GM12878 (cell line): ENCODE measurements around the gene PIK3R5. TPM values are rescaled to one million over a fixed set of nuclear protein-coding genes. Genes with fewer than 3 reads are reported as not detected.

Experiments
- ATAC-seq: fragments of 200-7000 bp; cut with Tn5 transposase; 3 replicates; pipeline ENCODE4 v1.9.1; 2020; ENCODE audit warnings: mild to moderate bottlenecking, moderate library complexity
- BruUV-seq: library from RNA; stranded (reverse); fragments of 400-500 nt; replicated peaks from 2 replicates; lab custom pipeline; 2021; lab: Mats Ljungman, UMichigan
- CTCF ChIA-PET: fragments of 300-600 bp; sonication (Branson Sonifier 250); formaldehyde crosslinking; extraction: SDS; loops from one replicate; lab custom pipeline; 2021; ENCODE audit warnings: inconsistent platforms; lab: Yijun Ruan, JAX
- POLR2A ChIA-PET: fragments of 350-600 bp; formaldehyde crosslinking; extraction: SDS; loops from one replicate; lab custom pipeline; 2021; ENCODE audit warnings: inconsistent platforms; lab: Charles Lee
- RAD21 ChIA-PET: fragments of 300-600 bp; sonication (Branson Sonifier 250); formaldehyde crosslinking; loops from one replicate; lab custom pipeline; 2023; ENCODE audit warnings: antibody characterized with exemption; ENCODE audit not compliant: unreplicated experiment; lab: Charles Lee
- SMC1A ChIA-PET: fragments of 300-600 bp; sonication (Branson Sonifier 250); formaldehyde crosslinking; loops from one replicate; lab custom pipeline; 2023; ENCODE audit not compliant: unreplicated experiment, uncharacterized antibody; lab: Charles Lee
- DNase-seq: peaks from one replicate; pipeline ENCODE4 v3.0.0-alpha.2; 2011; ENCODE audit warnings: low read depth, low spot score
- FAIRE-seq: peaks from 3 replicates; lab custom pipeline; 2011; peaks lifted over from hg19 to GRCh38; lab: Jason Lieb, UNC
- H2AFZ ChIP-seq: 2 replicates; pipeline ENCODE4 v1.6.0; 2011; ENCODE audit warnings: low read depth, low read length, control low read depth; ENCODE audit not compliant: control insufficient read depth
- H3K27ac ChIP-seq: 2 replicates; pipeline ENCODE4 v1.5.1; 2011; ENCODE audit warnings: control low read depth; ENCODE audit not compliant: control insufficient read depth, insufficient read depth
- H3K27me3 ChIP-seq, 2 experiments: replicated peaks in 1 of 2; 2 replicates each; pipeline versions ENCODE4 v1.6.0 to v1.6.1; 2011; ENCODE audit warnings: low read length in 1 of 2; ENCODE audit not compliant: control insufficient read depth in 2 of 2, insufficient read depth in 2 of 2
- H3K36me3 ChIP-seq, 2 experiments: 2 replicates each; pipeline ENCODE4 v1.5.1; 2011; ENCODE audit warnings: low read length in 1 of 2; ENCODE audit not compliant: control insufficient read depth in 2 of 2, insufficient read depth in 2 of 2
- H3K4me1 ChIP-seq: 2 replicates; pipeline ENCODE4 v1.6.1; 2011; ENCODE audit warnings: mild to moderate bottlenecking, low read length, moderate library complexity, mixed read lengths; ENCODE audit not compliant: control insufficient read depth, insufficient read depth
- H3K4me2 ChIP-seq: 2 replicates; pipeline ENCODE4 v1.6.0; 2011; ENCODE audit warnings: control low read depth; ENCODE audit not compliant: control insufficient read depth, insufficient read depth
- H3K4me3 ChIP-seq: fragments of 200-600 bp; sonication (generic); 2 replicates; pipeline ENCODE4 v1.5.1; 2016
- H3K79me2 ChIP-seq: 2 replicates; pipeline ENCODE4 v1.6.0; 2011; ENCODE audit warnings: low read length; ENCODE audit not compliant: control insufficient read depth, insufficient read depth
- H3K9ac ChIP-seq: 2 replicates; pipeline ENCODE4 v1.8.0; 2011; ENCODE audit warnings: low read length, control low read depth, mixed read lengths; ENCODE audit not compliant: control insufficient read depth, insufficient read depth
- H3K9me3 ChIP-seq: replicated peaks from 3 replicates; pipeline ENCODE4 v1.5.1; 2011; ENCODE audit warnings: mild to moderate bottlenecking, low read length; ENCODE audit not compliant: control insufficient read depth, insufficient read depth
- H4K20me1 ChIP-seq: 2 replicates; pipeline ENCODE4 v1.6.0; 2011; ENCODE audit not compliant: control insufficient read depth, insufficient read depth
- ATF7 ChIP-seq: fragments of 450-650 bp; IDR thresholded peaks from 2 replicates; pipeline ENCODE4 v1.6.1; 2016; ENCODE audit warnings: low read depth, mild to moderate bottlenecking
- CEBPB ChIP-seq, 2 experiments: fragments of 150-350 bp in 1 of 2; IDR thresholded peaks; 2 replicates each; pipeline ENCODE4 v1.6.1; 2012 to 2014; ENCODE audit warnings: low read depth in 2 of 2, low read length in 2 of 2, borderline replicate concordance in 1 of 2, inconsistent platforms in 1 of 2
- MTA3 ChIP-seq: IDR thresholded peaks from 2 replicates; pipeline ENCODE4 v1.6.1; 2012; ENCODE audit warnings: low read length, inconsistent platforms, borderline replicate concordance
- NR2C2 ChIP-seq: IDR thresholded peaks from 2 replicates; pipeline ENCODE4 v1.6.1; 2011; ENCODE audit warnings: borderline replicate concordance, low read depth; ENCODE audit not compliant: control insufficient read depth, insufficient read length
- PBX3 ChIP-seq: IDR thresholded peaks from 2 replicates; pipeline ENCODE4 v1.6.1; 2011; ENCODE audit warnings: mild to moderate bottlenecking, low read depth, low read length, moderate library complexity; ENCODE audit not compliant: insufficient replicate concordance
- POLR2AphosphoS5 ChIP-seq: IDR thresholded peaks from 2 replicates; pipeline ENCODE4 v1.6.1; 2011; ENCODE audit warnings: mild to moderate bottlenecking, low read length, inconsistent platforms
- SIN3A ChIP-seq: IDR thresholded peaks from 2 replicates; pipeline ENCODE4 v1.6.1; 2012; ENCODE audit warnings: low read depth, low read length, improper control_type of control experiment
- SMARCA5 ChIP-seq: fragments of 450-650 bp; IDR thresholded peaks from 2 replicates; pipeline ENCODE4 v1.6.1; 2017; ENCODE audit warnings: mild to moderate bottlenecking
- ZBTB40 ChIP-seq: fragments of 450-650 bp; IDR thresholded peaks from 2 replicates; pipeline ENCODE4 v1.6.1; 2016; ENCODE audit warnings: mild to moderate bottlenecking, moderate library complexity, borderline replicate concordance
- ZZZ3 ChIP-seq: IDR thresholded peaks from 2 replicates; pipeline ENCODE4 v1.6.1; 2011; ENCODE audit warnings: low read depth; ENCODE audit not compliant: control insufficient read depth, insufficient read length
- WGBS: methylation state at CpG from one replicate; pipeline ENCODE4 v1.1.6; 2016; ENCODE audit warnings: low lambda C conversion rate; ENCODE audit not compliant: insufficient replicate concordance, insufficient coverage; ENCODE audit errors: missing lambda C conversion rate; 5-methylcytosine and 5-hydroxymethylcytosine counted together
- in situ Hi-C: fragments of 300-500 bp; cut with MboI; formaldehyde crosslinking; loops from 9 replicates; pipeline ENCODE4 v1.14.3; 2018; ENCODE audit warnings: mixed read lengths
- intact Hi-C: fragments of 100-400 bp; cut with micrococcal nuclease; formaldehyde crosslinking; loops from one replicate; pipeline ENCODE4 v1.14.2; 2022; ENCODE audit not compliant: unreplicated experiment
- polyA plus RNA-seq, 11 experiments: library from polyadenylated mRNA; depleted of rRNA in 4 of 11; unstranded in 6 of 11; stranded (reverse) in 5 of 11; fragments of >200 nt; fragmentation: Nextera tagmentation in 4 of 11; fragmentation: Illumina TruSeq in 1 of 11; extraction: Ambion mirVana in 4 of 11; extraction: Trizol in 1 of 11; gene quantifications; 1 replicate in 1 of 11; 2 replicates in 10 of 11; pipeline versions ENCODE4 v1.2.1 to v1.2.3, GENCODE V29; 2011 to 2016; ENCODE audit warnings: inconsistent platforms in 2 of 11, missing spikeins in 2 of 11, low read depth in 1 of 11
- total RNA-seq, 4 experiments: library from RNA; depleted of rRNA in 3 of 4; stranded (reverse); fragments of >200 nt in 3 of 4; fragmentation: Illumina TruSeq in 1 of 4; extraction: Trizol in 1 of 4; gene quantifications; 2 replicates each; pipeline versions ENCODE4 v1.2.1 to v1.2.3, GENCODE V29; 2013 to 2021

PIK3R5 gene
- total and polyA plus RNA-seq, 10 of the 15 experiments (the other 5 are each of a cell fraction or from before 2014, with no cell fraction given): 9.5 to 50.8 (median 35.5) TPM

- Histone ChIP-seq H3K9me3 (peaks cover 5% of the 10 kb centered on the region; the same call in 1 of the 3 replicates), H3K9ac (no peak overlapping the region), H3K4me3 (no peak overlapping the region)
- DNase-seq (no peak), FAIRE-seq (no peak)
- in situ Hi-C loops: no loop called here
- POLR2A ChIA-PET: interaction anchor here (0.6 to 2.3 kb wide), 4 partner anchors 18 to 36 kb away, joined by 3 to 7 read pairs (median 4); partner anchors contain the start of gene PIK3R6
- BruUV-seq: no TSS peak
- SMC1A ChIA-PET: interaction anchor here (0.7 to 3.6 kb wide), 10 partner anchors 9 to 155 kb away, joined by 3 to 19 read pairs (median 4); partner anchors contain the start of gene PIK3R6
- TF ChIP-seq SIN3A (no peak), MTA3 (0 out of 2 replicates have a peak, but pooled peaks have one; percentile 24)
- TF ChIP-seq, all 136 proteins: peak for 1
- ChIA-PET CTCF (interaction anchor here (0.7 to 3.2 kb wide), 7 partner anchors 11 to 97 kb away, joined by 3 to 16 read pairs (median 4); no protein-coding TSS in a partner anchor), RAD21 (interaction anchor here (0.8 to 2.1 kb wide), 7 partner anchors 10 to 52 kb away, joined by 3 to 8 read pairs (median 5); no protein-coding TSS in a partner anchor)
- 0% methylated on average over 2 of the region's 2 CpGs for WGBS
- Histone ChIP-seq H3K27me3 (no peaks in the 10 kb centered on the region), H2AFZ (no peak overlapping the region), H3K4me2 (no peak overlapping the region), H3K4me1 (peaks cover 18% of the 10 kb centered on the region), H3K36me3 (peaks cover 32 to 72% of the 10 kb centered on the region in 2 experiments), H4K20me1 (no peaks in the 10 kb centered on the region; the same call in 1 of the 2 replicates), H3K27ac (peak overlapping the region; percentile 62), H3K79me2 (peaks cover 31% of the 10 kb centered on the region)
- no peak for ATAC-seq
- intact Hi-C loops: no loop called here
Measured at GRCh38 chr17:8843344-8843743, 122.2 kb downstream of the PIK3R5 start.

- no peak for FAIRE-seq
- Histone ChIP-seq H4K20me1 (no peaks in the 10 kb centered on the region; the same call in 1 of the 2 replicates), H3K36me3 (peaks cover 33 to 72% of the 10 kb centered on the region in 2 experiments), H3K9ac (no peak overlapping the region), H3K4me3 (no peak overlapping the region), H3K9me3 (peaks cover 3% of the 10 kb centered on the region; the same call in 1 of the 3 replicates), H3K79me2 (peaks cover 19% of the 10 kb centered on the region), H3K27ac (no peak overlapping the region), H2AFZ (no peak overlapping the region), H3K4me2 (no peak overlapping the region), H3K27me3 (no peaks in the 10 kb centered on the region), H3K4me1 (peaks cover 11% of the 10 kb centered on the region)
- ChIA-PET CTCF (interaction anchor here (0.8 to 3.2 kb wide), 4 partner anchors 9 to 156 kb away, joined by 3 to 16 read pairs (median 3); no protein-coding TSS in a partner anchor), POLR2A (interaction anchor here (0.7 to 2.3 kb wide), 3 partner anchors 17 to 24 kb away, joined by 3 to 6 read pairs (median 5); no protein-coding TSS in a partner anchor), RAD21 (interaction anchor here (2.1 kb wide), 1 partner anchor 51 kb away, joined by 8 read pairs; no protein-coding TSS in a partner anchor), SMC1A (interaction anchor here (1.0 to 3.6 kb wide), 5 partner anchors 20 to 53 kb away, joined by 3 to 19 read pairs (median 4); partner anchors contain the start of gene PIK3R6)
- BruUV-seq: no TSS peak
- TF ChIP-seq PBX3 (no peak), SMARCA5 (no peak), POLR2AphosphoS5 (0 out of 2 replicates have a peak, but pooled peaks have one; percentile 18), ATF7 (no peak), NR2C2 (no peak), ZBTB40 (no peak), ZZZ3 (no peak), CEBPB (IDR thresholded peaks at IDR 0.05; ENCODE audit: borderline replicate concordance in 1 of 2, low read depth in 2 of 2, low read length in 2 of 2) (no peak)
- in situ Hi-C loops (no loop called here), intact Hi-C loops (no loop called here)
- no peak for ATAC-seq
- WGBS: 95% methylated on average over 4 of the region's 4 CpGs
- DNase-seq: no peak
Measured at GRCh38 chr17:8841844-8842243, 123.7 kb downstream of the PIK3R5 start.
